ENCODE measurements around the gene ZNF277.
"Not testable (repeated sequence)": the region's sequence is repeated elsewhere in the genome, so short reads cannot be mapped to it uniquely, and the experiment has no call there.

DNA sequence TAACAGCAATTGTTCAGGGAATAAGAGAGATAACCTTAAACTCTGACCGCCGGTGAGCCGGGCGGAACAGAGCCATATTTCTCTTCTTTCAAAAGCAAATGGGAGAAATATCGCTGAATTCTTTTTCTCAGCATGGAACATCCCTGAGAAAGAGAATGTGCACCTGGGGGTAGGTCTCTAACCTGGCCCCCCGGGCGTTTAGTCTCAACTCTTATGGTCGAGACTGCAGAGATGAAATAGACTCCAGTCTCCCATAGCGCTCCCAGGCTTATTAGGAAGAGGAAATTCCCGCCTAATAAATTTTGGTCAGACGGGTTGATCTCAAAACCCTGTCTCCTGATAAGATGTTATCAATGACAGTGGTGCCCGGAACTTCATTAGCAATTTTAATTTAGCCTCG, 43.5 kb downstream of the ZNF277 start:
- TF ChIP-seq, protein P1, sequence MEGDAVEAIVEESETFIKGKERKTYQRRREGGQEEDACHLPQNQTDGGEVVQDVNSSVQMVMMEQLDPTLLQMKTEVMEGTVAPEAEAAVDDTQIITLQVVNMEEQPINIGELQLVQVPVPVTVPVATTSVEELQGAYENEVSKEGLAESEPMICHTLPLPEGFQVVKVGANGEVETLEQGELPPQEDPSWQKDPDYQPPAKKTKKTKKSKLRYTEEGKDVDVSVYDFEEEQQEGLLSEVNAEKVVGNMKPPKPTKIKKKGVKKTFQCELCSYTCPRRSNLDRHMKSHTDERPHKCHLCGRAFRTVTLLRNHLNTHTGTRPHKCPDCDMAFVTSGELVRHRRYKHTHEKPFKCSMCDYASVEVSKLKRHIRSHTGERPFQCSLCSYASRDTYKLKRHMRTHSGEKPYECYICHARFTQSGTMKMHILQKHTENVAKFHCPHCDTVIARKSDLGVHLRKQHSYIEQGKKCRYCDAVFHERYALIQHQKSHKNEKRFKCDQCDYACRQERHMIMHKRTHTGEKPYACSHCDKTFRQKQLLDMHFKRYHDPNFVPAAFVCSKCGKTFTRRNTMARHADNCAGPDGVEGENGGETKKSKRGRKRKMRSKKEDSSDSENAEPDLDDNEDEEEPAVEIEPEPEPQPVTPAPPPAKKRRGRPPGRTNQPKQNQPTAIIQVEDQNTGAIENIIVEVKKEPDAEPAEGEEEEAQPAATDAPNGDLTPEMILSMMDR (IDR thresholded peaks at IDR 0.05 in 2 of 3, conservative IDR thresholded peaks at IDR 0.05 in 1 of 3; ENCODE audit: control insufficient read depth in 2 of 3, extremely low read depth in 1 of 3, insufficient read depth in 1 of 3, low read depth in 3 of 3, low read length in 3 of 3) = not testable (repeated sequence)
- not testable (repeated sequence) for TF ChIP-seq POLR2A (IDR thresholded peaks at IDR 0.05; ENCODE audit: low read depth, low read length); BRCA1 (IDR thresholded peaks at IDR 0.05; ENCODE audit: low read depth, low read length); MEF2A (IDR thresholded peaks at IDR 0.05; ENCODE audit: insufficient read depth, low read depth, low read length); POLR2AphosphoS5 (IDR thresholded peaks at IDR 0.05; ENCODE audit: low read length); YY1 (IDR thresholded peaks at IDR 0.05; ENCODE audit: low read depth, low read length)
